ENCODE measurements around the gene KYNU.

Gene KYNU

GRCh38 chr2:142965443-142965842 is 88.0 kb downstream of the KYNU start:
- TF ChIP-seq ZNF645 (tag by site-specific recombination; IDR thresholded peaks at IDR 0.05), result no peak
- TF ChIP-seq ZNF513 (tag by site-specific recombination; IDR thresholded peaks at IDR 0.05), result no peak
- TF ChIP-seq ELK4 (IDR thresholded peaks at IDR 0.05; ENCODE audit: borderline replicate concordance, low read depth, low read length), result no peak
- TF ChIP-seq PATZ1 (tag by site-specific recombination; IDR thresholded peaks at IDR 0.05), result no peak
- no peak for TF ChIP-seq ZBTB1 (tag by site-specific recombination; IDR thresholded peaks at IDR 0.05)
- no peak for TF ChIP-seq ZNF76 (tag by site-specific recombination; IDR thresholded peaks at IDR 0.05; ENCODE audit: borderline replicate concordance, low read depth)
- TF ChIP-seq IKZF3 (tag by site-specific recombination; IDR thresholded peaks at IDR 0.05), result no peak
- H3K4me1 ChIP-seq (ENCODE audit: control insufficient read depth, insufficient read depth, low read length), result no peaks in the 10 kb centered on the region
- no peak overlapping the region for H3K27ac ChIP-seq (ENCODE audit: extremely low read depth, low read depth, low read length)
- ChIA-PET POLR2A (no interaction called here), CTCF (no interaction called here)
- H3K9me3 ChIP-seq (ENCODE audit: control insufficient read depth, insufficient read depth, low read depth, low read length), result no peaks in the 10 kb centered on the region
- no peaks in the 10 kb centered on the region for H3K36me3 ChIP-seq (ENCODE audit: control insufficient read depth in 2 of 2, insufficient read depth in 1 of 2, low read length in 2 of 2)
- no peak overlapping the region for H3K4me3 ChIP-seq (ENCODE audit: low read depth, low read length)

GRCh38 chr2:142966284-142966683 is 88.8 kb downstream of the KYNU start:
- Histone ChIP-seq H3K9me3 (ENCODE audit: control insufficient read depth, insufficient read depth, low read depth, low read length) (no peaks in the 10 kb centered on the region), H3K36me3 (ENCODE audit: control insufficient read depth in 2 of 2, insufficient read depth in 1 of 2, low read length in 2 of 2) (no peaks in the 10 kb centered on the region), H3K4me3 (ENCODE audit: low read depth, low read length) (no peak overlapping the region), H3K27ac (ENCODE audit: extremely low read depth, low read depth, low read length) (no peak overlapping the region), H3K4me1 (ENCODE audit: control insufficient read depth, insufficient read depth, low read length) (no peaks in the 10 kb centered on the region)
- ChIA-PET POLR2A (no interaction called here), CTCF (interaction anchor here (0.6 kb wide), 1 partner anchor 22 kb away, joined by 3 read pairs; no protein-coding TSS in a partner anchor)
- TF ChIP-seq GFI1B (tag by site-specific recombination; IDR thresholded peaks at IDR 0.05), result no peak
- TF ChIP-seq ZNF555 (tag by site-specific recombination; conservative IDR thresholded peaks at IDR 0.05), result no peak
- TF ChIP-seq OVOL3 (tag by site-specific recombination; IDR thresholded peaks at IDR 0.05), result no peak
- no peak for TF ChIP-seq ZBTB7A (tag by site-specific recombination; IDR thresholded peaks at IDR 0.05; ENCODE audit: low read depth)
- TF ChIP-seq ZNF664 (tag by site-specific recombination; IDR thresholded peaks at IDR 0.05), result no peak
- TF ChIP-seq ZSCAN5A (tag by site-specific recombination; IDR thresholded peaks at IDR 0.05), result no peak
- no peak for TF ChIP-seq ZNF571 (tag by site-specific recombination; IDR thresholded peaks at IDR 0.05)
- no peak for TF ChIP-seq ZNF175 (tag by site-specific recombination; IDR thresholded peaks at IDR 0.05)
- no peak for TF ChIP-seq FEZF1 (tag by site-specific recombination; IDR thresholded peaks at IDR 0.05)

Measured in HEK293 (cell line).